ENCODE measurements around the gene MEP1A.

MEP1A gene

DNA sequence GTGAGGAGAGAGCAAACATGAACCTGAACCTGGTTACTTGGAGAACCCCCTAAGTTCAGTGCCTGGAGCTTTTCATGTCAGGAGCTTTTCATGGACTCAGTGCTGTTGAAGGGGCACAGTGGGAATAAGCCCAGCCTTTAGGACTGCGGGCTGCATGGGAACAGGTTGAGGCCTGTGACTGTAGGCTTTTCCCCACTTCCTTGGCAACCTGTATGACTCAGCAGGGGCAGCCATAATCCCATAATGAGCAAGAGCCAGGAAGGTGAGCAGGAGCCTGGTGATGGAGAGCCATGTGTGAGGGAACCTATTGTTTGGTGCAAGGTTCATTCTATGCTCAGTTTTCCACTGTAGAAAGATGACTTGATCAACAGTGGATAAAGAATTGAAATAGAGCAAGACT is 23.4 kb downstream of the MEP1A start:
- Histone ChIP-seq H2AFZ (ENCODE audit: low read length) (no peak overlapping the region), H3K79me2 (ENCODE audit: insufficient read depth, low read length) (no peaks in the 10 kb centered on the region), H3K4me3 (ENCODE audit: low read length, poor library complexity, severe bottlenecking) (no peak overlapping the region), H3F3A (ENCODE audit: low read depth) (no peaks in the 10 kb centered on the region), H3K9me3 (ENCODE audit: insufficient read depth, low read depth, low read length) (no peaks in the 10 kb centered on the region), H3K4me1 (ENCODE audit: insufficient read depth, low read length, poor library complexity, severe bottlenecking) (no peaks in the 10 kb centered on the region), H3K4me2 (ENCODE audit: low read depth, low read length, poor library complexity, severe bottlenecking) (no peak overlapping the region), H3K9ac (ENCODE audit: low read depth, low read length, poor library complexity, severe bottlenecking) (no peak overlapping the region), H3K27me3 (ENCODE audit: insufficient read depth, low read length, poor library complexity, severe bottlenecking) (no peaks in the 10 kb centered on the region), H3K36me3 (ENCODE audit: insufficient read depth, low read length) (no peaks in the 10 kb centered on the region), H4K20me1 (ENCODE audit: insufficient read depth, low read length, poor library complexity, severe bottlenecking) (no peaks in the 10 kb centered on the region), H3K9me2 (replicated peaks; ENCODE audit: low read depth, low read length) (no peaks in the 10 kb centered on the region)
- TF ChIP-seq, protein P1, sequence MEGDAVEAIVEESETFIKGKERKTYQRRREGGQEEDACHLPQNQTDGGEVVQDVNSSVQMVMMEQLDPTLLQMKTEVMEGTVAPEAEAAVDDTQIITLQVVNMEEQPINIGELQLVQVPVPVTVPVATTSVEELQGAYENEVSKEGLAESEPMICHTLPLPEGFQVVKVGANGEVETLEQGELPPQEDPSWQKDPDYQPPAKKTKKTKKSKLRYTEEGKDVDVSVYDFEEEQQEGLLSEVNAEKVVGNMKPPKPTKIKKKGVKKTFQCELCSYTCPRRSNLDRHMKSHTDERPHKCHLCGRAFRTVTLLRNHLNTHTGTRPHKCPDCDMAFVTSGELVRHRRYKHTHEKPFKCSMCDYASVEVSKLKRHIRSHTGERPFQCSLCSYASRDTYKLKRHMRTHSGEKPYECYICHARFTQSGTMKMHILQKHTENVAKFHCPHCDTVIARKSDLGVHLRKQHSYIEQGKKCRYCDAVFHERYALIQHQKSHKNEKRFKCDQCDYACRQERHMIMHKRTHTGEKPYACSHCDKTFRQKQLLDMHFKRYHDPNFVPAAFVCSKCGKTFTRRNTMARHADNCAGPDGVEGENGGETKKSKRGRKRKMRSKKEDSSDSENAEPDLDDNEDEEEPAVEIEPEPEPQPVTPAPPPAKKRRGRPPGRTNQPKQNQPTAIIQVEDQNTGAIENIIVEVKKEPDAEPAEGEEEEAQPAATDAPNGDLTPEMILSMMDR (conservative IDR thresholded peaks at IDR 0.05; ENCODE audit: low read length), result no peak
- no peak for TF ChIP-seq EZH2phosphoT487 (IDR thresholded peaks at IDR 0.05; ENCODE audit: borderline replicate concordance)

DNA sequence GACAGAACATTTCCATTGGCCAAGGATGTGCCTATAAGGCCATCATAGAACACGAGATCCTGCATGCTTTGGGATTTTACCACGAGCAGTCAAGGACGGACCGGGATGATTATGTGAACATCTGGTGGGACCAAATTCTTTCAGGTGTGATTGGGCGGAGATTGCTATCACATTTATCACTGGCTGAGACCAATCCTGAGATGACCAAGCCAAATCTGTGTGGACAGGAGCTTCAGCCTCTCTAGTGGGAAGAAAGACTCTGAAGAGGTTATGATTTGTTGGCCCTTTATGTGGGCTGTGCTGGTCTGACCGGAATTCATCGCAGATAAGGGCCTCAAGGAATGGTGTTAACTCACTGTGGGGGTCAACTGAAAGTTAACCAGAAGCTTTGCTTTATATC is 26.4 kb downstream of the MEP1A start:
- Histone ChIP-seq H2AFZ (ENCODE audit: low read length) (no peak overlapping the region), H3K4me1 (ENCODE audit: insufficient read depth, low read length, poor library complexity, severe bottlenecking) (no peaks in the 10 kb centered on the region), H4K20me1 (ENCODE audit: insufficient read depth, low read length, poor library complexity, severe bottlenecking) (no peaks in the 10 kb centered on the region), H3K4me2 (ENCODE audit: low read depth, low read length, poor library complexity, severe bottlenecking) (no peak overlapping the region), H3K36me3 (ENCODE audit: insufficient read depth, low read length) (no peaks in the 10 kb centered on the region), H3K79me2 (ENCODE audit: insufficient read depth, low read length) (no peaks in the 10 kb centered on the region), H3K9me3 (ENCODE audit: insufficient read depth, low read depth, low read length) (no peaks in the 10 kb centered on the region), H3K9ac (ENCODE audit: low read depth, low read length, poor library complexity, severe bottlenecking) (no peak overlapping the region), H3K9me2 (replicated peaks; ENCODE audit: low read depth, low read length) (no peaks in the 10 kb centered on the region), H3K4me3 (ENCODE audit: low read length, poor library complexity, severe bottlenecking) (no peak overlapping the region), H3K27me3 (ENCODE audit: insufficient read depth, low read length, poor library complexity, severe bottlenecking) (no peaks in the 10 kb centered on the region), H3F3A (ENCODE audit: low read depth) (no peaks in the 10 kb centered on the region)
- no peak for TF ChIP-seq EZH2phosphoT487 (IDR thresholded peaks at IDR 0.05; ENCODE audit: borderline replicate concordance)
- TF ChIP-seq, protein P1 (conservative IDR thresholded peaks at IDR 0.05; ENCODE audit: low read length), result no peak

DNA sequence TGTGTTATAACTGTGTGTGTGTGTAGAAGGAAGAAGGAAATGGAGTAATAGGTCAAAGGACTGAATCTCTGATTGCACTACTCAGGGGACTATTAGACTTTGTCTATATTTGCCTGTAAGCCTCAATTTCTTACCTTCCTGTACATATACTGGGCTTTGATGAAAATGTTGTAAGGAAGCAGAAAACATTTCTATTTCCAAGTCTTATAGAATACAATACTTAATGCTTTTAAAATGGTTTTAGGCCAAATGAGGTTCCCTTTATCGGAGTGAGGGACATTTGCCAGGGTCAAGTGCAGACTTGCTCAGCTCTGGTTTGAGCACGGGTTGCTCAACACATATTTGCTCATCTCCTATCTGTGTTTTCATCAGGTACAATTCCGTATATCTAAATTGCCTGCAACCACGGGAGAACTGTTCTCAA is 28.3 kb downstream of the MEP1A start:
- no peak overlapping the region for H2AFZ ChIP-seq (ENCODE audit: low read length)
- H3K4me1 ChIP-seq (ENCODE audit: insufficient read depth, low read length, poor library complexity, severe bottlenecking), result no peaks in the 10 kb centered on the region
- no peak overlapping the region for H3K4me2 ChIP-seq (ENCODE audit: low read depth, low read length, poor library complexity, severe bottlenecking)
- TF ChIP-seq EZH2phosphoT487 (IDR thresholded peaks at IDR 0.05; ENCODE audit: borderline replicate concordance), result no peak
- TF ChIP-seq, protein P1 (conservative IDR thresholded peaks at IDR 0.05; ENCODE audit: low read length), result no peak
- H3K9ac ChIP-seq (ENCODE audit: low read depth, low read length, poor library complexity, severe bottlenecking), result no peak overlapping the region
- H3K9me2 ChIP-seq (replicated peaks; ENCODE audit: low read depth, low read length), result no peaks in the 10 kb centered on the region
- H3K79me2 ChIP-seq (ENCODE audit: insufficient read depth, low read length), result no peaks in the 10 kb centered on the region
- H3K36me3 ChIP-seq (ENCODE audit: insufficient read depth, low read length), result no peaks in the 10 kb centered on the region
- H3F3A ChIP-seq (ENCODE audit: low read depth), result no peaks in the 10 kb centered on the region
- no peaks in the 10 kb centered on the region for H3K9me3 ChIP-seq (ENCODE audit: insufficient read depth, low read depth, low read length)
- no peaks in the 10 kb centered on the region for H4K20me1 ChIP-seq (ENCODE audit: insufficient read depth, low read length, poor library complexity, severe bottlenecking)
- H3K4me3 ChIP-seq (ENCODE audit: low read length, poor library complexity, severe bottlenecking), result no peak overlapping the region
- no peaks in the 10 kb centered on the region for H3K27me3 ChIP-seq (ENCODE audit: insufficient read depth, low read length, poor library complexity, severe bottlenecking)
